GM12878 (cell line): ENCODE data around the gene CD2. TPM values are rescaled to one million over a fixed set of nuclear protein-coding genes. Genes with fewer than 3 reads are reported as not detected.
A peak's percentile ranks its signal among the peaks of the same experiment; 100 is the strongest.

Experiments used
- ATAC-seq: fragments of 200-7000 bp; cut with Tn5 transposase; 3 replicates; pipeline ENCODE4 v1.9.1; 2020; ENCODE audit warnings: mild to moderate bottlenecking, moderate library complexity
- BruUV-seq: library from RNA; stranded (reverse); fragments of 400-500 nt; replicated peaks from 2 replicates; lab custom pipeline; 2021; lab: Mats Ljungman, UMichigan
- CTCF ChIA-PET: fragments of 300-600 bp; sonication (Branson Sonifier 250); formaldehyde crosslinking; extraction: SDS; loops from one replicate; lab custom pipeline; 2021; ENCODE audit warnings: inconsistent platforms; lab: Yijun Ruan, JAX
- POLR2A ChIA-PET: fragments of 350-600 bp; formaldehyde crosslinking; extraction: SDS; loops from one replicate; lab custom pipeline; 2021; ENCODE audit warnings: inconsistent platforms; lab: Charles Lee
- RAD21 ChIA-PET: fragments of 300-600 bp; sonication (Branson Sonifier 250); formaldehyde crosslinking; loops from one replicate; lab custom pipeline; 2023; ENCODE audit warnings: antibody characterized with exemption; ENCODE audit not compliant: unreplicated experiment; lab: Charles Lee
- SMC1A ChIA-PET: fragments of 300-600 bp; sonication (Branson Sonifier 250); formaldehyde crosslinking; loops from one replicate; lab custom pipeline; 2023; ENCODE audit not compliant: unreplicated experiment, uncharacterized antibody; lab: Charles Lee
- DNase-seq: peaks from one replicate; pipeline ENCODE4 v3.0.0-alpha.2; 2011; ENCODE audit warnings: low read depth, low spot score
- FAIRE-seq: peaks from 3 replicates; lab custom pipeline; 2011; peaks lifted over from hg19 to GRCh38; lab: Jason Lieb, UNC
- H2AFZ ChIP-seq: 2 replicates; pipeline ENCODE4 v1.6.0; 2011; ENCODE audit warnings: low read depth, low read length, control low read depth; ENCODE audit not compliant: control insufficient read depth
- H3K27ac ChIP-seq: 2 replicates; pipeline ENCODE4 v1.5.1; 2011; ENCODE audit warnings: control low read depth; ENCODE audit not compliant: control insufficient read depth, insufficient read depth
- H3K27me3 ChIP-seq, 2 experiments: replicated peaks in 1 of 2; 2 replicates each; pipeline versions ENCODE4 v1.6.0 to v1.6.1; 2011; ENCODE audit warnings: low read length in 1 of 2; ENCODE audit not compliant: control insufficient read depth in 2 of 2, insufficient read depth in 2 of 2
- H3K36me3 ChIP-seq, 2 experiments: 2 replicates each; pipeline ENCODE4 v1.5.1; 2011; ENCODE audit warnings: low read length in 1 of 2; ENCODE audit not compliant: control insufficient read depth in 2 of 2, insufficient read depth in 2 of 2
- H3K4me1 ChIP-seq: 2 replicates; pipeline ENCODE4 v1.6.1; 2011; ENCODE audit warnings: mild to moderate bottlenecking, low read length, moderate library complexity, mixed read lengths; ENCODE audit not compliant: control insufficient read depth, insufficient read depth
- H3K4me2 ChIP-seq: 2 replicates; pipeline ENCODE4 v1.6.0; 2011; ENCODE audit warnings: control low read depth; ENCODE audit not compliant: control insufficient read depth, insufficient read depth
- H3K4me3 ChIP-seq: fragments of 200-600 bp; sonication (generic); 2 replicates; pipeline ENCODE4 v1.5.1; 2016
- H3K79me2 ChIP-seq: 2 replicates; pipeline ENCODE4 v1.6.0; 2011; ENCODE audit warnings: low read length; ENCODE audit not compliant: control insufficient read depth, insufficient read depth
- H3K9ac ChIP-seq: 2 replicates; pipeline ENCODE4 v1.8.0; 2011; ENCODE audit warnings: low read length, control low read depth, mixed read lengths; ENCODE audit not compliant: control insufficient read depth, insufficient read depth
- H3K9me3 ChIP-seq: replicated peaks from 3 replicates; pipeline ENCODE4 v1.5.1; 2011; ENCODE audit warnings: mild to moderate bottlenecking, low read length; ENCODE audit not compliant: control insufficient read depth, insufficient read depth
- H4K20me1 ChIP-seq: 2 replicates; pipeline ENCODE4 v1.6.0; 2011; ENCODE audit not compliant: control insufficient read depth, insufficient read depth
- CBX5 ChIP-seq: sonication (generic); IDR thresholded peaks from 2 replicates; pipeline ENCODE4 v1.6.1; 2016; ENCODE audit warnings: low read depth, moderate library complexity, mild to moderate bottlenecking, inconsistent platforms
- CHD4 ChIP-seq: fragments of 200-600 bp; sonication (generic); IDR thresholded peaks from 2 replicates; pipeline ENCODE4 v1.6.1; 2016; ENCODE audit warnings: mild to moderate bottlenecking
- HDGF ChIP-seq: fragments of 450-650 bp; IDR thresholded peaks from 2 replicates; pipeline ENCODE4 v1.6.1; 2016; ENCODE audit warnings: antibody characterized with exemption
- KLF5 ChIP-seq: fragments of 450-650 bp; IDR thresholded peaks from 2 replicates; pipeline ENCODE4 v1.6.1; 2014; ENCODE audit warnings: mild to moderate bottlenecking; ENCODE audit not compliant: partially characterized antibody
- MEF2B ChIP-seq: fragments of 450-650 bp; IDR thresholded peaks from 2 replicates; pipeline ENCODE4 v1.6.1; 2018; ENCODE audit warnings: mild to moderate bottlenecking, moderate library complexity; ENCODE audit not compliant: partially characterized antibody, poor library complexity, severe bottlenecking
- NFXL1 ChIP-seq: fragments of 450-650 bp; IDR thresholded peaks from 2 replicates; pipeline ENCODE4 v1.6.1; 2017; ENCODE audit warnings: antibody characterized with exemption, mild to moderate bottlenecking, borderline replicate concordance
- SIX5 ChIP-seq: IDR thresholded peaks from 2 replicates; pipeline ENCODE4 v1.6.1; 2011; ENCODE audit warnings: mild to moderate bottlenecking, low read depth, low read length, moderate library complexity; ENCODE audit not compliant: severe bottlenecking
- SMC3 ChIP-seq: IDR thresholded peaks from 2 replicates; pipeline ENCODE4 v1.6.1; 2011; ENCODE audit warnings: low read length, improper control_type of control experiment, borderline replicate concordance
- whole genome bisulfite sequencing: methylation state at CpG from one replicate; pipeline ENCODE4 v1.1.6; 2016; ENCODE audit warnings: low lambda C conversion rate; ENCODE audit not compliant: insufficient replicate concordance, insufficient coverage; ENCODE audit errors: missing lambda C conversion rate; 5-methylcytosine and 5-hydroxymethylcytosine counted together
- in situ Hi-C: fragments of 300-500 bp; cut with MboI; formaldehyde crosslinking; loops from 9 replicates; pipeline ENCODE4 v1.14.3; 2018; ENCODE audit warnings: mixed read lengths
- intact Hi-C: fragments of 100-400 bp; cut with micrococcal nuclease; formaldehyde crosslinking; loops from one replicate; pipeline ENCODE4 v1.14.2; 2022; ENCODE audit not compliant: unreplicated experiment
- polyA plus RNA-seq, 11 experiments: library from polyadenylated mRNA; depleted of rRNA in 4 of 11; unstranded in 6 of 11; stranded (reverse) in 5 of 11; fragments of >200 nt; fragmentation: Nextera tagmentation in 4 of 11; fragmentation: Illumina TruSeq in 1 of 11; extraction: Ambion mirVana in 4 of 11; extraction: Trizol in 1 of 11; gene quantifications; 1 replicate in 1 of 11; 2 replicates in 10 of 11; pipeline versions ENCODE4 v1.2.1 to v1.2.3, GENCODE V29; 2011 to 2016; ENCODE audit warnings: inconsistent platforms in 2 of 11, missing spikeins in 2 of 11, low read depth in 1 of 11
- total RNA-seq, 4 experiments: library from RNA; depleted of rRNA in 3 of 4; stranded (reverse); fragments of >200 nt in 3 of 4; fragmentation: Illumina TruSeq in 1 of 4; extraction: Trizol in 1 of 4; gene quantifications; 2 replicates each; pipeline versions ENCODE4 v1.2.1 to v1.2.3, GENCODE V29; 2013 to 2021
- TF ChIP-seq, protein P1 (sequence below): fragments of 450-650 bp; IDR thresholded peaks from 2 replicates; pipeline ENCODE4 v1.6.1; 2016; ENCODE audit warnings: mild to moderate bottlenecking, moderate library complexity, borderline replicate concordance
- TF ChIP-seq, protein P2 (sequence below): fragments of 450-650 bp; IDR thresholded peaks from 2 replicates; pipeline ENCODE4 v1.6.1; 2017; ENCODE audit warnings: low read depth, mild to moderate bottlenecking, moderate library complexity
- TF ChIP-seq, protein P3 (sequence below): fragments of 450-650 bp; formaldehyde crosslinking; IDR thresholded peaks from 2 replicates; pipeline ENCODE4 v1.4.0; 2020; ENCODE audit warnings: mild to moderate bottlenecking, moderate library complexity

The CD2 gene
- total and polyA plus RNA-seq, 10 of the 15 experiments (the other 5 are each of a cell fraction or from before 2014, with no cell fraction given): 0.15 to 4.3 (median 2.8) TPM

DNA sequence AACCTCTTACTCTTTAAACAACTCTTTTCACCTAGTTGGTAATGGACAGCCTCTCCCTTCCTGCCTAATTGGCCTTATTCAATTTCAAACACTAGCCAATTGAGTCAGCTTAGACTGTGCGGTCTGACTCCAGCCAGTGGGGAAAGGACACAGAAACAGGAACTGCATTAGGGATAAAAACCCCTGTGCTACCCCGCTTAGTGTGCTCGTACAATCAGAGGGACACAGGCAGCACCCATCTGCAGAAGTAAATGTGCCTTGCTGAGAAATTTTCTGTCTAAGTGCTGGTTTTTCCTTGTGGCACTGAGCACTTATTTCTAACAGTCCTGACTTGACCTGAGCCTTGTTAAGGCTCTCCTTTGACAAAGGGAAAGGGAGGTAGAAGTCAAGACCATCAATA lies 6.0 kb upstream of the CD2 start:
- Histone ChIP-seq H3K9ac (no peak overlapping the region), H3K79me2 (no peaks in the 10 kb centered on the region), H3K4me3 (no peak overlapping the region), H4K20me1 (no peaks in the 10 kb centered on the region), H3K9me3 (peaks cover 36% of the 10 kb centered on the region; the same call in 2 of the 3 replicates), H3K4me2 (no peak overlapping the region), H3K4me1 (no peaks in the 10 kb centered on the region), H3K36me3 (no peaks in the 10 kb centered on the region), H3K27ac (no peak overlapping the region), H3K27me3 (no peaks in the 10 kb centered on the region), H2AFZ (no peak overlapping the region)
- intact Hi-C loops (no loop called here), in situ Hi-C loops (no loop called here)
- BruUV-seq: no TSS peak
- 80% methylated on average over 3 of the region's 3 CpGs for whole genome bisulfite sequencing
- RAD21 ChIA-PET: interaction anchor here (1.4 kb wide), 1 partner anchor 22 kb away, joined by 3 read pairs; no protein-coding TSS in a partner anchor
- FAIRE-seq (no peak), ATAC-seq (no peak), DNase-seq (no peak)
- SMC1A ChIA-PET: interaction anchor here (0.5 to 4.7 kb wide), 4 partner anchors 10 to 70 kb away, joined by 3 to 18 read pairs (median 3); no protein-coding TSS in a partner anchor
- POLR2A ChIA-PET: no interaction called here
- CTCF ChIA-PET: interaction anchor here (1.2 kb wide), 1 partner anchor 10 kb away, joined by 4 read pairs; no protein-coding TSS in a partner anchor
- TF ChIP-seq, protein P1, sequence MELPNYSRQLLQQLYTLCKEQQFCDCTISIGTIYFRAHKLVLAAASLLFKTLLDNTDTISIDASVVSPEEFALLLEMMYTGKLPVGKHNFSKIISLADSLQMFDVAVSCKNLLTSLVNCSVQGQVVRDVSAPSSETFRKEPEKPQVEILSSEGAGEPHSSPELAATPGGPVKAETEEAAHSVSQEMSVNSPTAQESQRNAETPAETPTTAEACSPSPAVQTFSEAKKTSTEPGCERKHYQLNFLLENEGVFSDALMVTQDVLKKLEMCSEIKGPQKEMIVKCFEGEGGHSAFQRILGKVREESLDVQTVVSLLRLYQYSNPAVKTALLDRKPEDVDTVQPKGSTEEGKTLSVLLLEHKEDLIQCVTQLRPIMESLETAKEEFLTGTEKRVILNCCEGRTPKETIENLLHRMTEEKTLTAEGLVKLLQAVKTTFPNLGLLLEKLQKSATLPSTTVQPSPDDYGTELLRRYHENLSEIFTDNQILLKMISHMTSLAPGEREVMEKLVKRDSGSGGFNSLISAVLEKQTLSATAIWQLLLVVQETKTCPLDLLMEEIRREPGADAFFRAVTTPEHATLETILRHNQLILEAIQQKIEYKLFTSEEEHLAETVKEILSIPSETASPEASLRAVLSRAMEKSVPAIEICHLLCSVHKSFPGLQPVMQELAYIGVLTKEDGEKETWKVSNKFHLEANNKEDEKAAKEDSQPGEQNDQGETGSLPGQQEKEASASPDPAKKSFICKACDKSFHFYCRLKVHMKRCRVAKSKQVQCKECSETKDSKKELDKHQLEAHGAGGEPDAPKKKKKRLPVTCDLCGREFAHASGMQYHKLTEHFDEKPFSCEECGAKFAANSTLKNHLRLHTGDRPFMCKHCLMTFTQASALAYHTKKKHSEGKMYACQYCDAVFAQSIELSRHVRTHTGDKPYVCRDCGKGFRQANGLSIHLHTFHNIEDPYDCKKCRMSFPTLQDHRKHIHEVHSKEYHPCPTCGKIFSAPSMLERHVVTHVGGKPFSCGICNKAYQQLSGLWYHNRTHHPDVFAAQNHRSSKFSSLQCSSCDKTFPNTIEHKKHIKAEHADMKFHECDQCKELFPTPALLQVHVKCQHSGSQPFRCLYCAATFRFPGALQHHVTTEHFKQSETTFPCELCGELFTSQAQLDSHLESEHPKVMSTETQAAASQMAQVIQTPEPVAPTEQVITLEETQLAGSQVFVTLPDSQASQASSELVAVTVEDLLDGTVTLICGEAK: no peak
- TF ChIP-seq, protein P2, sequence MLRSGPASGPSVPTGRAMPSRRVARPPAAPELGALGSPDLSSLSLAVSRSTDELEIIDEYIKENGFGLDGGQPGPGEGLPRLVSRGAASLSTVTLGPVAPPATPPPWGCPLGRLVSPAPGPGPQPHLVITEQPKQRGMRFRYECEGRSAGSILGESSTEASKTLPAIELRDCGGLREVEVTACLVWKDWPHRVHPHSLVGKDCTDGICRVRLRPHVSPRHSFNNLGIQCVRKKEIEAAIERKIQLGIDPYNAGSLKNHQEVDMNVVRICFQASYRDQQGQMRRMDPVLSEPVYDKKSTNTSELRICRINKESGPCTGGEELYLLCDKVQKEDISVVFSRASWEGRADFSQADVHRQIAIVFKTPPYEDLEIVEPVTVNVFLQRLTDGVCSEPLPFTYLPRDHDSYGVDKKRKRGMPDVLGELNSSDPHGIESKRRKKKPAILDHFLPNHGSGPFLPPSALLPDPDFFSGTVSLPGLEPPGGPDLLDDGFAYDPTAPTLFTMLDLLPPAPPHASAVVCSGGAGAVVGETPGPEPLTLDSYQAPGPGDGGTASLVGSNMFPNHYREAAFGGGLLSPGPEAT: 0 out of 2 replicates have a peak, but pooled peaks have one; percentile 20
- TF ChIP-seq CHD4 (no peak), HDGF (no peak), NFXL1 (no peak), KLF5 (peak; percentile 90), MEF2B (no peak), CBX5 (peak; percentile 95; the same call in 1 of the 2 replicates), SIX5 (no peak), SMC3 (no peak)
- TF ChIP-seq, protein P3, sequence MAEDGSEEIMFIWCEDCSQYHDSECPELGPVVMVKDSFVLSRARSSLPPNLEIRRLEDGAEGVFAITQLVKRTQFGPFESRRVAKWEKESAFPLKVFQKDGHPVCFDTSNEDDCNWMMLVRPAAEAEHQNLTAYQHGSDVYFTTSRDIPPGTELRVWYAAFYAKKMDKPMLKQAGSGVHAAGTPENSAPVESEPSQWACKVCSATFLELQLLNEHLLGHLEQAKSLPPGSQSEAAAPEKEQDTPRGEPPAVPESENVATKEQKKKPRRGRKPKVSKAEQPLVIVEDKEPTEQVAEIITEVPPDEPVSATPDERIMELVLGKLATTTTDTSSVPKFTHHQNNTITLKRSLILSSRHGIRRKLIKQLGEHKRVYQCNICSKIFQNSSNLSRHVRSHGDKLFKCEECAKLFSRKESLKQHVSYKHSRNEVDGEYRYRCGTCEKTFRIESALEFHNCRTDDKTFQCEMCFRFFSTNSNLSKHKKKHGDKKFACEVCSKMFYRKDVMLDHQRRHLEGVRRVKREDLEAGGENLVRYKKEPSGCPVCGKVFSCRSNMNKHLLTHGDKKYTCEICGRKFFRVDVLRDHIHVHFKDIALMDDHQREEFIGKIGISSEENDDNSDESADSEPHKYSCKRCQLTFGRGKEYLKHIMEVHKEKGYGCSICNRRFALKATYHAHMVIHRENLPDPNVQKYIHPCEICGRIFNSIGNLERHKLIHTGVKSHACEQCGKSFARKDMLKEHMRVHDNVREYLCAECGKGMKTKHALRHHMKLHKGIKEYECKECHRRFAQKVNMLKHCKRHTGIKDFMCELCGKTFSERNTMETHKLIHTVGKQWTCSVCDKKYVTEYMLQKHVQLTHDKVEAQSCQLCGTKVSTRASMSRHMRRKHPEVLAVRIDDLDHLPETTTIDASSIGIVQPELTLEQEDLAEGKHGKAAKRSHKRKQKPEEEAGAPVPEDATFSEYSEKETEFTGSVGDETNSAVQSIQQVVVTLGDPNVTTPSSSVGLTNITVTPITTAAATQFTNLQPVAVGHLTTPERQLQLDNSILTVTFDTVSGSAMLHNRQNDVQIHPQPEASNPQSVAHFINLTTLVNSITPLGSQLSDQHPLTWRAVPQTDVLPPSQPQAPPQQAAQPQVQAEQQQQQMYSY (CRISPR knock-in tag): no peak
